Right lobe of liver (tissue), 6 donors: ENCODE measurements around the gene CFTR. TPM values are rescaled to one million over a fixed set of nuclear protein-coding genes. Genes with fewer than 3 reads are reported as not detected.

Experiments used
- ATAC-seq, 4 donors: fragments of 200-7000 bp; cut with Tn5 transposase; one replicate each; pipeline ENCODE4 v1.9.1; 2020; ENCODE audit warnings: mild to moderate bottlenecking in 4 of 4, moderate library complexity in 4 of 4
- DNase-seq, 3 donors: peaks; one replicate each; pipeline ENCODE4 v3.0.0-alpha.2; 2020
- H3K27ac ChIP-seq, 3 donors: fragments of 200-600 bp; one replicate each; pipeline ENCODE4 v1.8.0; 2022
- H3K27me3 ChIP-seq, 2 donors: fragments of 200-600 bp; one replicate each; pipeline ENCODE4 v1.8.0; 2022
- H3K36me3 ChIP-seq, 4 donors: fragments of 200-600 bp; sonication (generic) in 1 of 4; one replicate each; pipeline versions ENCODE4 v1.5.1 to v1.8.0; 2017 to 2022; ENCODE audit warnings: control low read depth in 1 of 4
- H3K4me1 ChIP-seq, 4 donors: fragments of 200-600 bp; sonication (generic) in 1 of 4; one replicate each; pipeline versions ENCODE4 v1.5.1 to v1.8.0; 2017 to 2022; ENCODE audit warnings: control low read depth in 1 of 4
- H3K4me3 ChIP-seq, 3 donors: fragments of 200-600 bp; one replicate each; pipeline ENCODE4 v1.8.0; 2022
- H3K9me3 ChIP-seq, 4 donors: fragments of 200-600 bp; sonication (generic) in 1 of 4; one replicate each; pipeline versions ENCODE4 v1.5.1 to v1.8.0; 2017 to 2022; ENCODE audit warnings: control low read depth in 1 of 4
- POLR2A ChIP-seq: fragments of 450-650 bp; IDR thresholded peaks from one replicate; pipeline ENCODE4 v1.6.1; 2017; ENCODE audit warnings: antibody characterized with exemption, mild to moderate bottlenecking
- WGBS: methylation state at CpG from one replicate; pipeline ENCODE4 v1.1.6; 2018; ENCODE audit warnings: low coverage, low lambda C conversion rate; ENCODE audit not compliant: insufficient coverage; ENCODE audit errors: missing lambda C conversion rate; 5-methylcytosine and 5-hydroxymethylcytosine counted together
- intact Hi-C, 2 donors: fragments of 100-400 bp; cut with DNase I; formaldehyde crosslinking; loops; one replicate each; pipeline versions ENCODE4 v1.11.2 to v1.14.1; 2022
- total RNA-seq, 6 experiments: library from RNA; depleted of rRNA in 2 of 6; stranded (reverse); fragments of >200 nt in 2 of 6; fragmentation: NEBNext Ultra II Directional in 3 of 6; extraction: Animal tissue kit (Norgen Biotek cat#: 25700) in 3 of 6; gene quantifications; one replicate each; pipeline versions ENCODE4 v1.1.0 to v1.2.4, GENCODE V29; 2016 to 2023
- TF ChIP-seq, protein P1 (sequence below), 4 donors: fragments of 200-600 bp in 3 of 4; fragments of 450-650 bp in 1 of 4; IDR thresholded peaks; one replicate each; pipeline versions ENCODE4 v1.5.1 to v1.8.0; 2016 to 2022; ENCODE audit warnings: antibody characterized with exemption in 4 of 4, mild to moderate bottlenecking in 2 of 4
- donor health status: DM: no; HTN: yes; CAD: no.
- donor health status: DM: no; HTN: no; CAD: no.
- donor health status: DM: no; HTN: no; CAD: no.
- donor health status: DM: no; HTN: yes; CAD: no.
- donor health status: DM: no; HTN: yes; CAD: no.

Gene CFTR
- total RNA-seq, 6 experiments from 2014 or later = 0.50 to 4.5 (median 1.5) TPM

- 73% methylated on average over 2 of the region's 2 CpGs for WGBS
- Histone ChIP-seq H3K4me1 (no peaks in the 10 kb centered on the region), H3K27ac (no peak overlapping the region), H3K36me3 (no peaks in the 10 kb centered on the region), H3K4me3 (no peak overlapping the region), H3K9me3 (no peaks in the 10 kb centered on the region), H3K27me3 (no peaks in the 10 kb centered on the region)
- TF ChIP-seq, protein P1, sequence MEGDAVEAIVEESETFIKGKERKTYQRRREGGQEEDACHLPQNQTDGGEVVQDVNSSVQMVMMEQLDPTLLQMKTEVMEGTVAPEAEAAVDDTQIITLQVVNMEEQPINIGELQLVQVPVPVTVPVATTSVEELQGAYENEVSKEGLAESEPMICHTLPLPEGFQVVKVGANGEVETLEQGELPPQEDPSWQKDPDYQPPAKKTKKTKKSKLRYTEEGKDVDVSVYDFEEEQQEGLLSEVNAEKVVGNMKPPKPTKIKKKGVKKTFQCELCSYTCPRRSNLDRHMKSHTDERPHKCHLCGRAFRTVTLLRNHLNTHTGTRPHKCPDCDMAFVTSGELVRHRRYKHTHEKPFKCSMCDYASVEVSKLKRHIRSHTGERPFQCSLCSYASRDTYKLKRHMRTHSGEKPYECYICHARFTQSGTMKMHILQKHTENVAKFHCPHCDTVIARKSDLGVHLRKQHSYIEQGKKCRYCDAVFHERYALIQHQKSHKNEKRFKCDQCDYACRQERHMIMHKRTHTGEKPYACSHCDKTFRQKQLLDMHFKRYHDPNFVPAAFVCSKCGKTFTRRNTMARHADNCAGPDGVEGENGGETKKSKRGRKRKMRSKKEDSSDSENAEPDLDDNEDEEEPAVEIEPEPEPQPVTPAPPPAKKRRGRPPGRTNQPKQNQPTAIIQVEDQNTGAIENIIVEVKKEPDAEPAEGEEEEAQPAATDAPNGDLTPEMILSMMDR (IDR thresholded peaks at IDR 0.05) = no peak
- TF ChIP-seq POLR2A = no peak
- intact Hi-C loops = no loop called here
- ATAC-seq (no peak), DNase-seq (no peak)
Observed at GRCh38 chr7:117538053-117538452, 58.2 kb downstream of the CFTR start.

GRCh38 chr7:117544061-117544460, 64.2 kb downstream of the CFTR start:
- Histone ChIP-seq H3K9me3 (no peaks in the 10 kb centered on the region), H3K4me3 (no peak overlapping the region), H3K27me3 (no peaks in the 10 kb centered on the region), H3K27ac (no peak overlapping the region), H3K4me1 (no peaks in the 10 kb centered on the region), H3K36me3 (no peaks in the 10 kb centered on the region)
- intact Hi-C loops = no loop called here
- 76% methylated on average over 2 of the region's 2 CpGs for WGBS
- DNase-seq = no peak
- ATAC-seq = no peak
- TF ChIP-seq POLR2A = no peak
- TF ChIP-seq, protein P1 (IDR thresholded peaks at IDR 0.05) = no peak

DNA sequence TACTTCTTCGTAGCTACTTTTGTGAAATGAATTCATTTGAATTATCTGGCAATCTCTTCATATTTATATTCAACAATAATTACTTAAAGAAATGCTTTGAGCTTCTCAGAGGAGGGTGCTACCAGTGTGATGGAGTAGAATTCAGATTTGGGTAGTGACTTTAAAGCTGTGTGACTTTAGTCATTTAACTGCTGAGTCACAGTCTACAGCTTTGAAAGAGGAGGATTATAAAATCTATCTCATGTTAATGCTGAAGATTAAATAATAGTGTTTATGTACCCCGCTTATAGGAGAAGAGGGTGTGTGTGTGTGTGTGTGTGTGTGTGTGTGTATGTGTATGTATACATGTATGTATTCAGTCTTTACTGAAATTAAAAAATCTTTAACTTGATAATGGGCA, 68.2 kb downstream of the CFTR start:
- Histone ChIP-seq H3K27ac (no peak overlapping the region), H3K4me1 (no peaks in the 10 kb centered on the region), H3K36me3 (no peaks in the 10 kb centered on the region), H3K4me3 (no peak overlapping the region), H3K27me3 (no peaks in the 10 kb centered on the region), H3K9me3 (no peaks in the 10 kb centered on the region)
- ATAC-seq (no peak), DNase-seq (no peak)
- WGBS = 84% methylated on average over 2 of the region's 2 CpGs
- TF ChIP-seq POLR2A = no peak
- TF ChIP-seq, protein P1 (IDR thresholded peaks at IDR 0.05) = no peak
- intact Hi-C loops = no loop called here

DNA sequence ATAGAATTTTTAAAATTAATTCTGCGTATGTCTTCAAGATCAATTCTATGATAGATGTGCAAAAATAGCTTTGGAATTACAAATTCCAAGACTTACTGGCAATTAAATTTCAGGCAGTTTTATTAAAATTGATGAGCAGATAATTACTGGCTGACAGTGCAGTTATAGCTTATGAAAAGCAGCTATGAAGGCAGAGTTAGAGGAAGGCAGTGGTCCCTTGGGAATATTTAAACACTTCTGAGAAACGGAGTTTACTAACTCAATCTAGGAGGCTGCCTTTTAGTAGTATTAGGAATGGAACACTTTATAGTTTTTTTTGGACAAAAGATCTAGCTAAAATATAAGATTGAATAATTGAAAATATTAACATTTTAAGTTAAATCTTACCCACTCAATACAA, 70.8 kb downstream of the CFTR start:
- Histone ChIP-seq H3K9me3 (no peaks in the 10 kb centered on the region), H3K27me3 (no peaks in the 10 kb centered on the region), H3K4me3 (no peak overlapping the region), H3K27ac (no peak overlapping the region), H3K4me1 (no peaks in the 10 kb centered on the region), H3K36me3 (no peaks in the 10 kb centered on the region)
- intact Hi-C loops = no loop called here
- WGBS = 56% methylated on average over 2 of the region's 2 CpGs
- ATAC-seq = no peak
- TF ChIP-seq, protein P1 (IDR thresholded peaks at IDR 0.05) = no peak
- TF ChIP-seq POLR2A = no peak
- no peak for DNase-seq

GRCh38 chr7:117552660-117553059, 72.8 kb downstream of the CFTR start:
- Histone ChIP-seq H3K4me3 (no peak overlapping the region), H3K27me3 (no peaks in the 10 kb centered on the region), H3K9me3 (no peaks in the 10 kb centered on the region), H3K27ac (no peak overlapping the region), H3K4me1 (no peaks in the 10 kb centered on the region), H3K36me3 (no peaks in the 10 kb centered on the region)
- DNase-seq (no peak), ATAC-seq (no peak)
- intact Hi-C loops = no loop called here
- no peak for TF ChIP-seq POLR2A
- TF ChIP-seq, protein P1 (IDR thresholded peaks at IDR 0.05) = no peak
